Measurements from ENCODE around the gene NRXN3. TPM values are rescaled to one million over a fixed set of nuclear protein-coding genes. Genes with fewer than 3 reads are reported as not detected.

Gene NRXN3
- total RNA-seq, 4 donors from 2014 or later, result 0.56 to 1.6 (median 1.1) TPM

DNA sequence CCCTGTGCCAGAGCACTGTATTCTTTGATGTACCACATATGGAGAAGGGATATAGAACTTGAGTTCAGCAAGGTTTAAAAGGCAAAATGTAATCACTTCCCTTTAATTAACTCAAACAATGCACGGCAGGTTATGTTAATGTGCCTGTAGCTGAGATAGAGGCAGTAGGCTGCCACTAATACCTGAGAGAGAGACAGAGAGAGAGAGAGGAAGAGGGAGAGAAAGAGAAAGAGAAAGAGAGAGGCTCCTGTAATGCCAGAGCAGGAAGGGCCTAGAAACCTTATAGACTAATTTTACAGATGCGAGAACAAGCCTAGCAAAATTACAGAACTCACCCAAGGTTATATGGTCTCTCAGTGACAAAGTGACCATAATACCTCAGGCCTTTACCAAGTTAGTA is 679.8 kb downstream of the NRXN3 start:
- intact Hi-C loops (cut with DNase I), result no loop called here
- no peak overlapping the region for H3K27ac ChIP-seq
- TF ChIP-seq, protein P1, sequence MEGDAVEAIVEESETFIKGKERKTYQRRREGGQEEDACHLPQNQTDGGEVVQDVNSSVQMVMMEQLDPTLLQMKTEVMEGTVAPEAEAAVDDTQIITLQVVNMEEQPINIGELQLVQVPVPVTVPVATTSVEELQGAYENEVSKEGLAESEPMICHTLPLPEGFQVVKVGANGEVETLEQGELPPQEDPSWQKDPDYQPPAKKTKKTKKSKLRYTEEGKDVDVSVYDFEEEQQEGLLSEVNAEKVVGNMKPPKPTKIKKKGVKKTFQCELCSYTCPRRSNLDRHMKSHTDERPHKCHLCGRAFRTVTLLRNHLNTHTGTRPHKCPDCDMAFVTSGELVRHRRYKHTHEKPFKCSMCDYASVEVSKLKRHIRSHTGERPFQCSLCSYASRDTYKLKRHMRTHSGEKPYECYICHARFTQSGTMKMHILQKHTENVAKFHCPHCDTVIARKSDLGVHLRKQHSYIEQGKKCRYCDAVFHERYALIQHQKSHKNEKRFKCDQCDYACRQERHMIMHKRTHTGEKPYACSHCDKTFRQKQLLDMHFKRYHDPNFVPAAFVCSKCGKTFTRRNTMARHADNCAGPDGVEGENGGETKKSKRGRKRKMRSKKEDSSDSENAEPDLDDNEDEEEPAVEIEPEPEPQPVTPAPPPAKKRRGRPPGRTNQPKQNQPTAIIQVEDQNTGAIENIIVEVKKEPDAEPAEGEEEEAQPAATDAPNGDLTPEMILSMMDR (IDR thresholded peaks at IDR 0.05), result no peak
- TF ChIP-seq POLR2A (IDR thresholded peaks at IDR 0.05), result no peak
- H3K36me3 ChIP-seq, result no peaks in the 10 kb centered on the region
- no peaks in the 10 kb centered on the region for H3K4me1 ChIP-seq
- DNase-seq, result no peak
- no peaks in the 10 kb centered on the region for H3K27me3 ChIP-seq
- no peaks in the 10 kb centered on the region for H3K9me3 ChIP-seq
- WGBS, 2 donors, result 77 to 83% methylated on average over 2 of the region's 2 CpGs
- no peak overlapping the region for H3K4me3 ChIP-seq (replicated peaks in 1 of 3)

DNA sequence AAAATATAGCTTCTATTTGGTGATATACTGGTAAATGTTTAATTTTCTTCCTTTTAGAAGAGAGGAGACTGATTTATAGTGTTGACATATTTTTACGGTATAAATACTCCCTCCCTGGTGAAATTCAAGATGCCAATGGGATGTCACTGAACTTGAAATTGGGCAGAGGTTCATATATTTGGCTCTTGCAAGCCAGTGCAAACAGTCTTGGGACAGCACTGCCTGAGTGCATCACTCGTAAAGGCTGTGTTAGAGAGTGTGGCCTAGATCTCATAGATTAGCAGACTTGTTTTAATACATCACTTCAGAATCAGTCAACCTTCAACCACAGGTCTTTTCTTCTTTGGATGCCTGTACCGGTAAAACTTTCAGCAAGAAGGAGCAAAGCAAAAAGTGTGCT is 681.0 kb downstream of the NRXN3 start:
- no peaks in the 10 kb centered on the region for H3K9me3 ChIP-seq
- 34 to 56% methylated on average over 3 of the region's 3 CpGs for whole genome bisulfite sequencing, 2 donors
- no peaks in the 10 kb centered on the region for H3K27me3 ChIP-seq
- no peaks in the 10 kb centered on the region for H3K4me1 ChIP-seq
- H3K4me3 ChIP-seq (replicated peaks in 1 of 3), result no peak overlapping the region
- peak in 1 of 2 donors; percentile 2 for DNase-seq
- intact Hi-C loops (cut with DNase I), result no loop called here
- TF ChIP-seq, protein P1 (IDR thresholded peaks at IDR 0.05), result no peak
- no peaks in the 10 kb centered on the region for H3K36me3 ChIP-seq
- H3K27ac ChIP-seq, result no peak overlapping the region

DNA sequence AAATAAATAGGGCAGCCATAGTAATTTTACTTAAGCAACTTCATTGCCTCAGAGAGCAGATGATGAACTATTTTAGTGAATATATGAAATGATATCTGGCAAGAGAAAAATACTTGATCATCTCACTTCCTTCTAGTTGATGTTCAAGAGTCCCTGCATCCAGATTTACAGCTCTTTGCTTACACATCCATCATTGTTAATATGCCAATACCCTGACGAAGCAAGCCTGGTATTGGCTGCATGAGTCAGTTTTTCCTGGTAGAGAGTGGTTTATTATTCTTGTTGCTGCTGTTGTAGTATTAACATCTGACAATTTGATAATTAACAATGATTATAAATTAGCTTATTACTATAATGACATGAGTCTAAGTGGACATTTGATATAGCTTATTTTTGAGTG is 681.9 kb downstream of the NRXN3 start:
- Histone ChIP-seq H3K27me3 (no peaks in the 10 kb centered on the region), H3K9me3 (no peaks in the 10 kb centered on the region), H3K4me1 (no peaks in the 10 kb centered on the region), H3K36me3 (no peaks in the 10 kb centered on the region), H3K4me3 (replicated peaks in 1 of 3) (no peak overlapping the region), H3K27ac (no peak overlapping the region)
- intact Hi-C loops (cut with DNase I), result no loop called here
- WGBS, 2 donors, result 73 to 74% methylated on average over 1 of the region's 1 CpG
- DNase-seq, result no peak
- TF ChIP-seq POLR2A (IDR thresholded peaks at IDR 0.05), result no peak
- TF ChIP-seq, protein P1 (IDR thresholded peaks at IDR 0.05), result no peak

DNA sequence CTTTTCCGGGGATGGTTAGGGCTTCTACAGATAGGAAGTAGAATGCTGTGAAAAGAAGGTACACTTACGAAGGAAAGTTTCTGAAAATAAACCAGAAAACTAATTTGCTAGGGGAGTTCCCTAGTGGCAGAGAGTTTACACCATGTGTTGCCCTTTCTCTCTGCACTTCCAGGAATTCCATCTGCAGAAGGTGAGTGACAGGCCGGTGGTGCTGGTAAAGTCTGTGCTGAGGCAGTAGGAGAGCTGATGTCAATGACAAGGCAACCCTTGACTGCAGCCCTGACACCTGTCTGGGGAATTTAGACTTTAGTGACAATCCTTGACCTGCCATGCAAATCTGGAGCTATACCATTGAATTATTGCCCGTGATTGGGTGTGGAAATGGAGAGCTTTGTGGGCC is 687.8 kb downstream of the NRXN3 start:
- Histone ChIP-seq H3K27me3 (no peaks in the 10 kb centered on the region), H3K9me3 (no peaks in the 10 kb centered on the region), H3K27ac (no peak overlapping the region), H3K4me3 (replicated peaks in 1 of 3) (no peak overlapping the region), H3K4me1 (no peaks in the 10 kb centered on the region), H3K36me3 (no peaks in the 10 kb centered on the region)
- DNase-seq, result no peak
- intact Hi-C loops (cut with DNase I), result no loop called here
- 65 to 70% methylated on average over 4 of the region's 4 CpGs for WGBS, 2 donors
- TF ChIP-seq, protein P1 (IDR thresholded peaks at IDR 0.05), result no peak
- no peak for TF ChIP-seq POLR2A (IDR thresholded peaks at IDR 0.05)

DNA sequence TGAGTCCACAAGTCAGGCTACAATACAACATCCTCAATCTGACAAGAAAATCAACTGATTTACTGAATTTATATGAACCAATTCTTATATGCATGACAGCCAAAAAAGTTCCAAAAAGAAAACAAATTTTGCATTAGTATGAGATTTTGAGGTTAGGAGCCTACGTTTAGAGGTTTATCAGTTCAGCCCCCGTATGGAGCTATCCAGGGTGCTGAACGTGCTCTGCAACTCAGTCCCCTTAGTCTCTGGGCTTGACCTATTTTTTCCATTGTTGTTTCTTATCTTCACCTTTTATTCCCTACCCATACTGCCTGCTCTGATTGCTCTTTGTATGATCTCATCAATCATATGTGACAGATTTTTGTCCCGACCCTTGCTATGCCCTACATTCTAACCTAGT is 693.0 kb downstream of the NRXN3 start:
- Histone ChIP-seq H3K4me1 (no peaks in the 10 kb centered on the region), H3K36me3 (no peaks in the 10 kb centered on the region), H3K4me3 (replicated peaks in 1 of 3) (no peak overlapping the region), H3K27ac (no peak overlapping the region), H3K27me3 (no peaks in the 10 kb centered on the region), H3K9me3 (no peaks in the 10 kb centered on the region)
- intact Hi-C loops (cut with DNase I), result no loop called here
- TF ChIP-seq, protein P1 (IDR thresholded peaks at IDR 0.05), result no peak
- TF ChIP-seq POLR2A (IDR thresholded peaks at IDR 0.05), result no peak
- DNase-seq, result peak; percentile 4 to 19
- 3 to 5% methylated on average over 4 of the region's 4 CpGs for WGBS, 2 donors
